Mononuclear cell (primary cell): Measurements from ENCODE around the gene DSC1. TPM values are rescaled to one million over a fixed set of nuclear protein-coding genes. Genes with fewer than 3 reads are reported as not detected.

ENCODE experiments used
- H3K27me3 ChIP-seq: 2 replicates; pipeline ENCODE4 v1.6.0; 2011; ENCODE audit warnings: low read length, control low read depth; ENCODE audit not compliant: insufficient read depth
- H3K4me1 ChIP-seq: 2 replicates; pipeline ENCODE4 v1.5.1; 2011; ENCODE audit warnings: mild to moderate bottlenecking, low read length, control low read depth; ENCODE audit not compliant: insufficient read depth
- H3K4me3 ChIP-seq: 2 replicates; pipeline ENCODE4 v1.5.1; 2011; ENCODE audit warnings: mild to moderate bottlenecking, low read length, moderate library complexity
- H3K9me3 ChIP-seq: 2 replicates; pipeline ENCODE4 v1.5.1; 2011; ENCODE audit warnings: low read depth, mild to moderate bottlenecking, control low read depth, low read length
- total RNA-seq: library from RNA; depleted of rRNA; stranded (reverse); fragments of >200 nt; gene quantifications from one replicate; pipeline ENCODE4 v1.2.3, GENCODE V29; 2012

Gene DSC1
- 4.5 TPM for total RNA-seq

GRCh38 chr18:31162825-31163435 is at the start of gene DSC1:
TSS of gene DSC1 (minus strand) at chr18:31162856. CDS start at chr18:31162594, 262 bp downstream.
- Histone ChIP-seq H3K4me3 (no peak within 1 kb of the TSS), H3K4me1 (no peaks in the 10 kb centered on the region), H3K9me3 (no peaks in the 10 kb centered on the region), H3K27me3 (no peaks in the 10 kb centered on the region)

GRCh38 chr18:31211047-31211446 is 48.4 kb upstream of the DSC1 start:
- H3K9me3 ChIP-seq, result no peaks in the 10 kb centered on the region

GRCh38 chr18:31209041-31209440 is 46.4 kb upstream of the DSC1 start:
- H3K4me1 ChIP-seq, result peaks cover 28% of the 10 kb centered on the region
- no peaks in the 10 kb centered on the region for H3K27me3 ChIP-seq
- no peaks in the 10 kb centered on the region for H3K9me3 ChIP-seq
- no peak overlapping the region for H3K4me3 ChIP-seq

More at GRCh38 chr18:31211047-31211446, 48.4 kb upstream of the DSC1 start:
- H3K27me3 ChIP-seq, result no peaks in the 10 kb centered on the region
- H3K4me1 ChIP-seq, result peaks cover 13% of the 10 kb centered on the region
- H3K4me3 ChIP-seq, result no peak overlapping the region

GRCh38 chr18:31207391-31207790 is 44.7 kb upstream of the DSC1 start:
- H3K4me3 ChIP-seq, result no peak overlapping the region

GRCh38 chr18:31206787-31207381 is 44.2 kb upstream of the DSC1 start:
- Histone ChIP-seq H3K9me3 (no peaks in the 10 kb centered on the region), H3K4me1 (peaks cover 41% of the 10 kb centered on the region), H3K27me3 (no peaks in the 10 kb centered on the region), H3K4me3 (no peak overlapping the region)

More at GRCh38 chr18:31207391-31207790, 44.7 kb upstream of the DSC1 start:
- Histone ChIP-seq H3K9me3 (no peaks in the 10 kb centered on the region), H3K4me1 (peaks cover 41% of the 10 kb centered on the region), H3K27me3 (no peaks in the 10 kb centered on the region)

GRCh38 chr18:31206071-31206470 is 43.4 kb upstream of the DSC1 start:
- H3K27me3 ChIP-seq, result no peaks in the 10 kb centered on the region
- H3K9me3 ChIP-seq, result no peaks in the 10 kb centered on the region
- no peak overlapping the region for H3K4me3 ChIP-seq
- H3K4me1 ChIP-seq, result peaks cover 41% of the 10 kb centered on the region

GRCh38 chr18:31205273-31205672 is 42.6 kb upstream of the DSC1 start:
- H3K4me3 ChIP-seq, result no peak overlapping the region
- H3K4me1 ChIP-seq, result peaks cover 41% of the 10 kb centered on the region
- no peaks in the 10 kb centered on the region for H3K27me3 ChIP-seq
- no peaks in the 10 kb centered on the region for H3K9me3 ChIP-seq

- peaks cover 41% of the 10 kb centered on the region for H3K4me1 ChIP-seq
- H3K4me3 ChIP-seq, result no peak overlapping the region
- no peaks in the 10 kb centered on the region for H3K9me3 ChIP-seq
- no peaks in the 10 kb centered on the region for H3K27me3 ChIP-seq
Measured at GRCh38 chr18:31204833-31205232, 42.2 kb upstream of the DSC1 start.

GRCh38 chr18:31204166-31204565 is 41.5 kb upstream of the DSC1 start:
- Histone ChIP-seq H3K9me3 (no peaks in the 10 kb centered on the region), H3K4me3 (no peak overlapping the region), H3K4me1 (peaks cover 42% of the 10 kb centered on the region), H3K27me3 (no peaks in the 10 kb centered on the region)

- Histone ChIP-seq H3K4me1 (peaks cover 46% of the 10 kb centered on the region), H3K4me3 (no peak overlapping the region), H3K27me3 (no peaks in the 10 kb centered on the region), H3K9me3 (no peaks in the 10 kb centered on the region)
Measured at GRCh38 chr18:31203794-31204148, 41.1 kb upstream of the DSC1 start.

- Histone ChIP-seq H3K27me3 (no peaks in the 10 kb centered on the region), H3K4me3 (no peak overlapping the region), H3K9me3 (no peaks in the 10 kb centered on the region), H3K4me1 (peaks cover 49% of the 10 kb centered on the region)
Measured at GRCh38 chr18:31203096-31203793, 40.6 kb upstream of the DSC1 start.

- H3K9me3 ChIP-seq, result no peaks in the 10 kb centered on the region
- no peaks in the 10 kb centered on the region for H3K27me3 ChIP-seq
- no peak overlapping the region for H3K4me3 ChIP-seq
- H3K4me1 ChIP-seq, result peaks cover 21% of the 10 kb centered on the region
Measured at GRCh38 chr18:31199190-31199769, 36.6 kb upstream of the DSC1 start.

- Histone ChIP-seq H3K4me3 (no peak overlapping the region), H3K27me3 (no peaks in the 10 kb centered on the region), H3K4me1 (peaks cover 8% of the 10 kb centered on the region), H3K9me3 (no peaks in the 10 kb centered on the region)
Measured at GRCh38 chr18:31197676-31198075, 35.0 kb upstream of the DSC1 start.

GRCh38 chr18:31195063-31195462 is 32.4 kb upstream of the DSC1 start:
- H3K9me3 ChIP-seq, result no peaks in the 10 kb centered on the region
- no peaks in the 10 kb centered on the region for H3K27me3 ChIP-seq
- no peak overlapping the region for H3K4me3 ChIP-seq
- H3K4me1 ChIP-seq, result peaks cover 8% of the 10 kb centered on the region

- H3K9me3 ChIP-seq, result no peaks in the 10 kb centered on the region
- H3K4me1 ChIP-seq, result no peaks in the 10 kb centered on the region
- no peak overlapping the region for H3K4me3 ChIP-seq
- H3K27me3 ChIP-seq, result no peaks in the 10 kb centered on the region
Measured at GRCh38 chr18:31192086-31192776, 29.6 kb upstream of the DSC1 start.
